HCT116 (cell line): ENCODE measurements around the gene IFITM1. TPM values are rescaled to one million over a fixed set of nuclear protein-coding genes. Genes with fewer than 3 reads are reported as not detected.

ENCODE experiments used
- ATAC-seq: fragments of 200-7000 bp; cut with Tn5 transposase; 2 replicates; pipeline ENCODE4 v1.9.1; 2020; ENCODE audit warnings: mild to moderate bottlenecking, moderate library complexity
- BruUV-seq: library from RNA; stranded (reverse); fragments of 400-500 nt; replicated peaks from 2 replicates; lab custom pipeline; 2021; lab: Mats Ljungman, UMichigan
- CTCF ChIA-PET: fragments of 300-600 bp; sonication (Branson Sonifier 250); formaldehyde crosslinking; loops from one replicate; lab custom pipeline; 2021; ENCODE audit warnings: antibody characterized with exemption; lab: Charles Lee
- POLR2A ChIA-PET: fragments of 300-600, 350-600 bp; sonication (Branson Sonifier 250); formaldehyde crosslinking; loops from one replicate; lab custom pipeline; 2021; ENCODE audit warnings: antibody characterized with exemption; lab: Charles Lee
- RAD21 ChIA-PET, 2 experiments: fragments of 300-600 bp; sonication (Branson Sonifier 250); formaldehyde crosslinking; loops; one replicate each; lab custom pipeline; 2023; ENCODE audit warnings: low total read pairs in 2 of 2; ENCODE audit not compliant: uncharacterized antibody in 2 of 2, unreplicated experiment in 2 of 2, low non-redundant PET in 1 of 2; lab: Charles Lee
- DNase-seq: peaks from one replicate; pipeline ENCODE4 v3.0.0-alpha.2; 2010; ENCODE audit warnings: low read depth, low spot score
- H2AFZ ChIP-seq: fragments of 200-600 bp; shearing (Covaris generic), sonication (generic); 2 replicates; pipeline ENCODE4 v1.6.1; 2017; ENCODE audit warnings: low read depth, mixed run types, mixed read lengths, antibody characterized with exemption, low read length; ENCODE audit not compliant: poor library complexity, severe bottlenecking
- H3K27ac ChIP-seq: 2 replicates; pipeline ENCODE4 v1.5.1; 2012; ENCODE audit warnings: low read depth, low read length
- H3K27me3 ChIP-seq: fragments of 200-600 bp; sonication (generic); 2 replicates; pipeline ENCODE4 v1.6.1; 2016; ENCODE audit warnings: mixed run types, low read length, mixed read lengths; ENCODE audit not compliant: insufficient read depth
- H3K36me3 ChIP-seq, 2 experiments: fragments of 200-500 bp in 1 of 2; fragments of 200-600 bp in 1 of 2; sonication (Bioruptor generic) in 1 of 2; sonication (generic) in 1 of 2; 2 replicates each; pipeline versions ENCODE4 v1.5.1 to v1.6.1; 2014 to 2016; ENCODE audit warnings: low read length in 2 of 2, inconsistent platforms in 1 of 2, mixed read lengths in 1 of 2, mixed run types in 1 of 2; ENCODE audit not compliant: insufficient read depth in 2 of 2, control insufficient read depth in 1 of 2
- H3K4me1 ChIP-seq, 2 experiments: fragments of 200-600 bp in 1 of 2; sonication (generic) in 1 of 2; 2 replicates each; pipeline versions ENCODE4 v1.5.1 to v1.6.1; 2012 to 2017; ENCODE audit warnings: low read length in 2 of 2, inconsistent platforms in 1 of 2, mild to moderate bottlenecking in 1 of 2, mixed read lengths in 1 of 2, mixed run types in 1 of 2, moderate library complexity in 1 of 2; ENCODE audit not compliant: insufficient read depth in 2 of 2, control insufficient read depth in 1 of 2
- H3K4me2 ChIP-seq: fragments of 200-600 bp; sonication (generic); 2 replicates; pipeline ENCODE4 v1.6.1; 2017; ENCODE audit warnings: mixed run types, low read length, mixed read lengths
- H3K4me3 ChIP-seq, 2 experiments: fragments of 200-600 bp in 1 of 2; sonication (generic) in 1 of 2; replicated peaks in 1 of 2; 2 replicates each; pipeline ENCODE4 v1.5.1; 2011 to 2016; ENCODE audit warnings: low read length in 2 of 2, control low read depth in 1 of 2, low read depth in 1 of 2, mild to moderate bottlenecking in 1 of 2, mixed read lengths in 1 of 2, mixed run types in 1 of 2
- H3K79me2 ChIP-seq: fragments of 200-600 bp; sonication (generic); 2 replicates; pipeline ENCODE4 v1.6.1; 2017; ENCODE audit warnings: mild to moderate bottlenecking, mixed run types, low read length, moderate library complexity, mixed read lengths; ENCODE audit not compliant: insufficient read depth
- H3K9ac ChIP-seq: fragments of 200-600 bp; sonication (generic); 2 replicates; pipeline ENCODE4 v1.6.1; 2016; ENCODE audit warnings: low read length, mixed read lengths
- H3K9me2 ChIP-seq: fragments of 200-600 bp; sonication (generic), shearing (Covaris generic); 2 replicates; pipeline ENCODE4 v1.6.1; 2017; ENCODE audit warnings: mixed run types, mild to moderate bottlenecking, moderate library complexity; ENCODE audit not compliant: insufficient read depth
- H3K9me3 ChIP-seq, 2 experiments: fragments of 200-500 bp in 1 of 2; fragments of 200-600 bp in 1 of 2; sonication (Bioruptor generic) in 1 of 2; sonication (generic) in 1 of 2; 2 replicates each; pipeline ENCODE4 v1.6.1; 2014 to 2017; ENCODE audit warnings: low read length in 2 of 2, mixed read lengths in 2 of 2, inconsistent platforms in 1 of 2, low read depth in 1 of 2, mild to moderate bottlenecking in 1 of 2, mixed run types in 1 of 2, moderate library complexity in 1 of 2; ENCODE audit not compliant: control insufficient read depth in 1 of 2, insufficient read depth in 1 of 2
- H4K20me1 ChIP-seq: fragments of 200-600 bp; sonication (generic), shearing (Covaris generic); 2 replicates; pipeline ENCODE4 v1.6.1; 2017; ENCODE audit warnings: mixed run types, mild to moderate bottlenecking, moderate library complexity; ENCODE audit not compliant: insufficient read depth
- ATF3 ChIP-seq: IDR thresholded peaks from 2 replicates; pipeline ENCODE4 v1.6.1; 2012
- CBX3 ChIP-seq: IDR thresholded peaks from 2 replicates; pipeline ENCODE4 v1.6.1; 2012; ENCODE audit warnings: low read depth
- CEBPB ChIP-seq: IDR thresholded peaks from 2 replicates; pipeline ENCODE4 v1.6.1; 2012; ENCODE audit warnings: low read depth
- EGR1 ChIP-seq: IDR thresholded peaks from 2 replicates; pipeline ENCODE4 v1.6.1; 2012; ENCODE audit warnings: low read depth
- FOSL1 ChIP-seq: IDR thresholded peaks from 2 replicates; pipeline ENCODE4 v1.6.1; 2012; ENCODE audit warnings: low read depth
- POLR2A ChIP-seq: IDR thresholded peaks from 2 replicates; pipeline ENCODE4 v1.7.0; 2011; ENCODE audit warnings: borderline replicate concordance; ENCODE audit not compliant: insufficient read depth, insufficient read length; ENCODE audit errors: extremely low read depth
- RAD21 ChIP-seq: IDR thresholded peaks from 2 replicates; pipeline ENCODE4 v1.6.1; 2012; ENCODE audit warnings: low read depth, mild to moderate bottlenecking
- SIN3A ChIP-seq: IDR thresholded peaks from 2 replicates; pipeline ENCODE4 v1.6.1; 2012; ENCODE audit warnings: low read depth
- SP1 ChIP-seq: IDR thresholded peaks from 2 replicates; pipeline ENCODE4 v1.6.1; 2012; ENCODE audit warnings: low read depth
- SRF ChIP-seq: IDR thresholded peaks from 2 replicates; pipeline ENCODE4 v1.6.1; 2012; ENCODE audit warnings: low read depth
- TCF7L2 ChIP-seq: IDR thresholded peaks from 2 replicates; pipeline ENCODE4 v1.7.0; 2011; ENCODE audit warnings: borderline replicate concordance, inconsistent platforms; ENCODE audit not compliant: insufficient read depth, insufficient read length; ENCODE audit errors: extremely low read depth
- YY1 ChIP-seq: IDR thresholded peaks from 2 replicates; pipeline ENCODE4 v1.6.1; 2011; ENCODE audit warnings: low read length, low read depth, moderate library complexity, mild to moderate bottlenecking; ENCODE audit not compliant: insufficient replicate concordance; ENCODE audit errors: extremely low read depth
- ZFX ChIP-seq: fragments of 450-650 bp; IDR thresholded peaks from 2 replicates; pipeline ENCODE4 v1.6.1; 2017
- intact Hi-C: fragments of 100-400 bp; cut with micrococcal nuclease; formaldehyde crosslinking; loops from 2 replicates; pipeline ENCODE4 v1.10.0; 2022
- total RNA-seq: library from RNA; stranded (reverse); gene quantifications from one replicate; pipeline ENCODE4 v1.2.1, GENCODE V29; 2021; ENCODE audit not compliant: unreplicated experiment
- TF ChIP-seq, protein P1 (sequence below): IDR thresholded peaks from 2 replicates; pipeline ENCODE4 v1.6.1; 2011; ENCODE audit warnings: mild to moderate bottlenecking, low read length, moderate library complexity; ENCODE audit not compliant: insufficient replicate concordance; ENCODE audit errors: extremely low read depth
- TF ChIP-seq, protein P2 (sequence below): IDR thresholded peaks from 2 replicates; pipeline ENCODE4 v1.6.1; 2012

Gene IFITM1
- total RNA-seq, 1 experiment from 2014 or later, result 6.1 TPM

GRCh38 chr11:289398-289711 is 24.5 kb upstream of the IFITM1 start (continued):
- TF ChIP-seq, protein P1, sequence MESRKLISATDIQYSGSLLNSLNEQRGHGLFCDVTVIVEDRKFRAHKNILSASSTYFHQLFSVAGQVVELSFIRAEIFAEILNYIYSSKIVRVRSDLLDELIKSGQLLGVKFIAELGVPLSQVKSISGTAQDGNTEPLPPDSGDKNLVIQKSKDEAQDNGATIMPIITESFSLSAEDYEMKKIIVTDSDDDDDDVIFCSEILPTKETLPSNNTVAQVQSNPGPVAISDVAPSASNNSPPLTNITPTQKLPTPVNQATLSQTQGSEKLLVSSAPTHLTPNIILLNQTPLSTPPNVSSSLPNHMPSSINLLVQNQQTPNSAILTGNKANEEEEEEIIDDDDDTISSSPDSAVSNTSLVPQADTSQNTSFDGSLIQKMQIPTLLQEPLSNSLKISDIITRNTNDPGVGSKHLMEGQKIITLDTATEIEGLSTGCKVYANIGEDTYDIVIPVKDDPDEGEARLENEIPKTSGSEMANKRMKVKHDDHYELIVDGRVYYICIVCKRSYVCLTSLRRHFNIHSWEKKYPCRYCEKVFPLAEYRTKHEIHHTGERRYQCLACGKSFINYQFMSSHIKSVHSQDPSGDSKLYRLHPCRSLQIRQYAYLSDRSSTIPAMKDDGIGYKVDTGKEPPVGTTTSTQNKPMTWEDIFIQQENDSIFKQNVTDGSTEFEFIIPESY, result no peak
- TF ChIP-seq SIN3A (no peak), RAD21 (no peak), TCF7L2 (no peak), SRF (no peak), ATF3 (no peak), FOSL1 (no peak)
- TF ChIP-seq, protein P2, sequence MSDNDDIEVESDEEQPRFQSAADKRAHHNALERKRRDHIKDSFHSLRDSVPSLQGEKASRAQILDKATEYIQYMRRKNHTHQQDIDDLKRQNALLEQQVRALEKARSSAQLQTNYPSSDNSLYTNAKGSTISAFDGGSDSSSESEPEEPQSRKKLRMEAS, result no peak
- TF ChIP-seq, all 23 proteins: peak for 0

GRCh38 chr11:289712-290620 is 23.9 kb upstream of the IFITM1 start:
- peaks cover 14 to 25% of the 10 kb centered on the region in 2 experiments for H3K4me1 ChIP-seq
- H3K9me3 ChIP-seq, result no peaks in the 10 kb centered on the region
- H4K20me1 ChIP-seq, result no peaks in the 10 kb centered on the region
- peak overlapping the region; percentile 59 to 63 for H3K4me3 ChIP-seq
- peak overlapping the region; percentile 68 for H3K9ac ChIP-seq
- ChIA-PET RAD21 (no interaction called here), CTCF (no interaction called here), POLR2A (no interaction called here)
- no peak for TF ChIP-seq RAD21
- no peak for TF ChIP-seq FOSL1
- TF ChIP-seq ZFX, result no peak
- TF ChIP-seq, protein P1, result no peak
- TF ChIP-seq SP1, result no peak
- no peak for TF ChIP-seq YY1
- no peak for TF ChIP-seq CBX3
- TF ChIP-seq TCF7L2, result no peak
- no peak for TF ChIP-seq CEBPB
- TF ChIP-seq POLR2A, result no peak
- TF ChIP-seq EGR1, result no peak
- H3K27me3 ChIP-seq, result no peaks in the 10 kb centered on the region
- peaks cover 7% of the 10 kb centered on the region; the same call in 1 of the 2 replicates for H3K79me2 ChIP-seq
- no peaks in the 10 kb centered on the region for H3K9me2 ChIP-seq
- no peak overlapping the region for H2AFZ ChIP-seq
- peak overlapping the region; percentile 56; the same call in 1 of the 2 replicates for H3K27ac ChIP-seq
- ATAC-seq (no peak), DNase-seq (no peak)
- BruUV-seq, result TSS peak; percentile 61
- H3K36me3 ChIP-seq, result peaks cover 0 to 5% of the 10 kb centered on the region in 2 experiments; a peak in 3 of 4 replicates
- H3K4me2 ChIP-seq, result peak overlapping the region; percentile 90
- intact Hi-C loops, result loop anchor here (5.0 kb wide), 1 partner anchor 53 kb away; the partner anchor contains the start of genes PSMD13 and SIRT3
